GM18520 (cell line): ENCODE results near the gene BCHE.
"Not testable (repeated sequence)": the region's sequence is repeated elsewhere in the genome, so short reads cannot be mapped to it uniquely, and the experiment has no call there.

Source experiments
- ATAC-seq: cut with Tn5 transposase; IDR thresholded peaks from one replicate; pipeline ENCODE4 v1.9.1; 2021; ENCODE audit not compliant: unreplicated experiment

The BCHE gene

GRCh38 chr3:165817160-165817709, 20.0 kb downstream of the BCHE start:
- ATAC-seq: no peak

- ATAC-seq: no peak
Observed at GRCh38 chr3:165816209-165816608, 21.0 kb downstream of the BCHE start.

GRCh38 chr3:165815682-165816081, 21.5 kb downstream of the BCHE start:
- ATAC-seq: peak; percentile 33

- no peak for ATAC-seq
Observed at GRCh38 chr3:165814380-165814779, 22.8 kb downstream of the BCHE start.

GRCh38 chr3:165807937-165808336, 29.3 kb downstream of the BCHE start:
- not testable (repeated sequence) for ATAC-seq

- peak; percentile 75 for ATAC-seq
Observed at GRCh38 chr3:165805946-165806561, 31.2 kb downstream of the BCHE start.

GRCh38 chr3:165803471-165803870, 33.8 kb downstream of the BCHE start:
- ATAC-seq: no peak

- ATAC-seq: no peak
Observed at GRCh38 chr3:165800970-165801369, 36.3 kb downstream of the BCHE start.

GRCh38 chr3:165799026-165799425, 38.2 kb downstream of the BCHE start:
- ATAC-seq: no peak

- ATAC-seq: no peak
Observed at GRCh38 chr3:165797551-165797950, 39.7 kb downstream of the BCHE start.

- no peak for ATAC-seq
Observed at GRCh38 chr3:165796701-165797100, 40.5 kb downstream of the BCHE start.

GRCh38 chr3:165788531-165788930, 48.7 kb downstream of the BCHE start:
- no peak for ATAC-seq

- ATAC-seq: no peak
Observed at GRCh38 chr3:165786013-165786412, 51.2 kb downstream of the BCHE start.

- ATAC-seq: no peak
Observed at GRCh38 chr3:165784337-165784736, 52.9 kb downstream of the BCHE start.

GRCh38 chr3:165783383-165783782, 53.8 kb downstream of the BCHE start:
- no peak for ATAC-seq

- ATAC-seq: no peak
Observed at GRCh38 chr3:165778891-165779290, 58.3 kb downstream of the BCHE start.

GRCh38 chr3:165778456-165778855, 58.8 kb downstream of the BCHE start:
- no peak for ATAC-seq

- no peak for ATAC-seq
Observed at GRCh38 chr3:165775824-165776223, 61.4 kb downstream of the BCHE start.

GRCh38 chr3:165770781-165771180, 66.4 kb downstream of the BCHE start:
- ATAC-seq: no peak

GRCh38 chr3:165768680-165769079, 68.5 kb downstream of the BCHE start:
- no peak for ATAC-seq

- no peak for ATAC-seq
Observed at GRCh38 chr3:165759041-165759440, 78.2 kb downstream of the BCHE start.

- no peak for ATAC-seq
Observed at GRCh38 chr3:165755571-165755970, 81.7 kb downstream of the BCHE start.
